ENCODE data around the gene POLD2.

GRCh38 chr7:44104860-44105771, 18.2 kb downstream of the POLD2 start:
- no peak for TF ChIP-seq CTCF (conservative IDR thresholded peaks at IDR 0.05 in 1 of 2, IDR thresholded peaks at IDR 0.05 in 1 of 2; ENCODE audit: low read depth in 1 of 2, low read length in 2 of 2)
- TF ChIP-seq EZH2 (IDR thresholded peaks at IDR 0.05; ENCODE audit: low read length, missing control alignments), result no peak
